NCI-H187 (cell line): ENCODE results near the gene SPRED2.

ENCODE experiments used
- DNase-seq, 2 experiments: peaks; one replicate each; lab custom pipeline; 2025; lab: John Stamatoyannopoulos, UW

SPRED2 gene

GRCh38 chr2:65432227-65433190 lies at the start of gene SPRED2:
Gene SPRED2 (minus strand): TSS chr2:65432599. CDS start chr2:65431987, 612 bp downstream.
- DNase-seq: peak; percentile 62 to 82

GRCh38 chr2:65481961-65482360 lies 49.6 kb upstream of the SPRED2 start:
- no peak for DNase-seq

GRCh38 chr2:65479524-65479923 lies 47.1 kb upstream of the SPRED2 start:
- DNase-seq: no peak

- DNase-seq: no peak
These were observed 46.2 kb upstream of the SPRED2 start for GRCh38 chr2:65478498-65479135.

DNA sequence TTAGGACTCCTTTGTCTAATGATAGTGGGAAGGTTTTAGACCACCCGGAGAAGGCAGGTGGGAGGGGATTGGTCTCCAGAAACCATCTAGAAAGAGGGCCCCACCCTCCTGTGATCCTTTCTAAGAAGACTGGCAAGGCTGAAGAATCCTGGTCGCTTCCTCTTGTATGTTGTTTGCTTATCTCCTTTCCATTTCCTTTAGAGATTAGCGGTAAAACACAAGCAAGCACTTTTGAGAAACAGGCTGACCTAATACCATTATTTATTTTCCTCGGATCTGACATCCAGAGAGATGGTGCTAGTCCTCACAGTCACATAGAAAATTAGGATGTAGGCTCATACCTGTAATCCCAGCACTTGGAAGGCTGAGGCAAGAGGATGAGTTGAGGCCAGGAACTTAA lies 45.2 kb upstream of the SPRED2 start:
- DNase-seq: no peak

DNA sequence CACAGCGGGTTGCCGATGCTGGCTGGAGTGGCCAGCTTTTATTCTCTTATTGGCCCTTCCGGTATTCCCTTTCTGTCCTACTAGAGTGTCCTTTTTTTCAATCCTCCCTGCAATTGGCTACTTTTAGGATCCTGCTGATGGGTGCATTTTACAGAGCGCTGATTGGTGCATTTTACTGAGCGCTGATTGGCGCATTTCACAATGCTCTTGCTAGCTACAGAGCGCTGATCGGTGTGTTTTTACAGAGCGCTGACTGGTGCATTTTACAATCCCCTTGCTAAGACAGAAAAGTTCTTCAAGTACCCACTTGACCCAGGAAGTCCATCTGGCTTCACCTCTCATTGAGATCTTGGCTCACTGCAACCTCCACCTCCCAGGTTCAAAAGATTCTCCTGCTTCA lies 44.4 kb upstream of the SPRED2 start:
- DNase-seq: no peak

GRCh38 chr2:65475000-65475399 lies 42.6 kb upstream of the SPRED2 start:
- no peak for DNase-seq

DNA sequence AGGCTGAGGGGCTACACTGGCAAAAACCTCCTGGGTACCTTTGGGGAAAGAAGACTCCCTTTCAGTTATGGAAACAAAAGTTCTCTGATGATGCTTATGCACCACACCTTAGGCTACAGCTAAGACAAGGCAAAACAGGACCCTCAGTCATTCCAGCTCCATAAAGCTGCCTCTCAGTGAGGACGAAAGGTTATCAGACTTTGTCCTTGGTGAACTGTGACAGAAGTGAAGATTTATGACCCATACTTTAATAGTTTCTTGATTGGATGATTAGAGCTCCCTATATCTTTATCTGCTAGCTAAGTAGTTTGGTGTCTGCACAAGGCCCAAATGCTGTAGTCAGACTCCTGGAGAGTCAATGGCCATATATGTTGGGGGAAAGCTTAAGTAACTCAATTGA lies 40.6 kb upstream of the SPRED2 start:
- no peak for DNase-seq

- no peak for DNase-seq
These were observed 39.0 kb upstream of the SPRED2 start for GRCh38 chr2:65471409-65471808.

- DNase-seq: no peak
These were observed 34.2 kb upstream of the SPRED2 start for GRCh38 chr2:65466551-65466950.

DNA sequence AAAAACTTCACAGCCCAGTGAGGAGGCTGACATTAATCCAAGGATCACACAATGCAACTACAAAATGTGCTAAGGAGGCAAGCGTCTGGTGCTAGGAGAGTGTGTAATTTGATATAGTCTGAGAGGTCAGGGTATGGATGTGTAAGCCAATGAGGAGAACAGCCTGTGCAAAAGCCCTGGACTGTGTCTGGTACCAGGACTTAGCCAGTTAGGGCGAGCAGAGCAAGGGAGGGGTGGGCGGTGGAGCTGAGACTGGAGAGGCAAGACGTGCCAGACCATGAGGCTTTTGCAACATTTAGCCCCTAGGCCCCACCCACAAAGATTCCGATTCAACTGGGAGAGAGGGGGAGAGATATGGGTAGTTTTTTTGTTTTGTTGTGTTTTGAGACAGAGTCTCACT lies 33.5 kb upstream of the SPRED2 start:
- DNase-seq: no peak

DNA sequence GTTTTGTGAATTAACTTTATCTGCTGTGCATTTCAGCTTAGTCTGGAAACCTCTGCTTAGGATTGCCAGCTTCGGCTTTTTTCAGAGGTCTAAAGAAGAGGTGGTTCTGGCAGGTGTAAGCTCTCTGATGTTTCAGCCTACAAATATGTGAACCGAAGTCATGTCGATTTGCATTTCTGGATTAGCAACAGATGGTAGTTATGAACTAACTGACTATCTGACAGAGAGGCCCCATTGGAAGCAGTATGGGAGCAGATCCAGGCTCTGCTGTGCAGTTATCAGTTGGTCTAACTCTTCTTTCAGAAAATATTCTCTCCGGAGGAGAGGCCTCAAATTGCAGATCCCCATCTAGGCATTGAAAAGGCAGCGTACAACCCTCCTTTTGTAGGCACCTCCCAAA lies 32.7 kb upstream of the SPRED2 start:
- no peak for DNase-seq

DNA sequence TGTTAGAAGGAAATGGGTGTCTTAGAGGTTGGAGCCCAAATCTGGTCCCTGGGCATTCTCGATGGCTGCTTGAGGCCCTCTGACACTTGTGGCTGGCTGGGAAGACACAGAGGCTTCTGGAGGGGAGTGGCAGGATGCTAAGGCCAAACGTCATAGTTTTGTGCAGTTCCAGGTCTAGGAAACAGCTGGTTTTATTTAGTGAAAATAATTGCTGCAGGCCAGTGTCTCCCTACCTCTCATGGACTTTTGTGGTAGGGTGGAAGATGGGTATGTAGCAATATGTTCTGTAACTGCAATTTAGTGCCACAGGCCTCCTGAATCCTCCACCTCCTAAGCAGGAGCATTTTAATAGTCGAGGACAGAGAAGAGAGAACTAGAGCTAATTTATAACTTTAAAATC lies 32.2 kb upstream of the SPRED2 start:
- DNase-seq: no peak

- no peak for DNase-seq
These were observed 26.6 kb upstream of the SPRED2 start for GRCh38 chr2:65458999-65459398.

DNA sequence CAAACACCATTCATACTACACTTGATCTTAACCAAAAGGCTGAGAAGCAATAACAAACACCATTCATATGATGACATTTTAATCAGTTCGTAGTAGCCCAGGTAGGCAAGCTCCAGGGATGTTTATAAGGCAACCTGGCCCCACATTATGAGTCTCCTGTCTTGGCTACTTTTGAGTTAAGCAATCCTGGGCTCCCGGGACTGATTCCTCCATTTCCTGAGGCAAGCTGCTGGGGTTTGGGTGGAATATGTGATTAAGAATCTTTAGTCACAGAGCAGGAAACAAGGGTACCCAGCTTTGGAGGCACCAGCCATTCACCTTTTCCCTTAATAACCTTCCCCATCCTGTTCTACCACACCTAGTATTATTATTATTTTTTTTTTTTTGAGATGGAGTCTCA lies 24.5 kb upstream of the SPRED2 start:
- no peak for DNase-seq

- no peak for DNase-seq
These were observed 23.7 kb upstream of the SPRED2 start for GRCh38 chr2:65456064-65456463.

DNA sequence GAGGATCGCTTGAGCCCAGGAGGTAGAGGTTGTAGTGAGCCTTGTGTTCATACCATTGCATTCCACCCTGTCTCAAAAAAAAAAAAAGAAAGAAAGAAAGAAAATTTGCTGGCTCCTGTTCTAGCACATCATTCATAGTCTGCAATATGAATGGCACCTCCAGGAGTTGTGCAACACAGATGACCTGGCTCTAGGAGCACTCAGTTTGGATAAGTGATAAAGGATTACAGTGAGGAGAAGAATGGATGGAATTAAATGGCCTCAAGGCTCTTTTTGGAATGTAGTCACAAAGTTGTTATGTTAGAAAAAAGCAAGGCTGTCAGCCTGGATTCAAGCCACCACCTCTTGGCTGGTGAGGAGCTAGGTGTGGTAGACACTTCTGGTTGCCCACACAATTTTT lies 21.5 kb upstream of the SPRED2 start:
- no peak for DNase-seq

DNA sequence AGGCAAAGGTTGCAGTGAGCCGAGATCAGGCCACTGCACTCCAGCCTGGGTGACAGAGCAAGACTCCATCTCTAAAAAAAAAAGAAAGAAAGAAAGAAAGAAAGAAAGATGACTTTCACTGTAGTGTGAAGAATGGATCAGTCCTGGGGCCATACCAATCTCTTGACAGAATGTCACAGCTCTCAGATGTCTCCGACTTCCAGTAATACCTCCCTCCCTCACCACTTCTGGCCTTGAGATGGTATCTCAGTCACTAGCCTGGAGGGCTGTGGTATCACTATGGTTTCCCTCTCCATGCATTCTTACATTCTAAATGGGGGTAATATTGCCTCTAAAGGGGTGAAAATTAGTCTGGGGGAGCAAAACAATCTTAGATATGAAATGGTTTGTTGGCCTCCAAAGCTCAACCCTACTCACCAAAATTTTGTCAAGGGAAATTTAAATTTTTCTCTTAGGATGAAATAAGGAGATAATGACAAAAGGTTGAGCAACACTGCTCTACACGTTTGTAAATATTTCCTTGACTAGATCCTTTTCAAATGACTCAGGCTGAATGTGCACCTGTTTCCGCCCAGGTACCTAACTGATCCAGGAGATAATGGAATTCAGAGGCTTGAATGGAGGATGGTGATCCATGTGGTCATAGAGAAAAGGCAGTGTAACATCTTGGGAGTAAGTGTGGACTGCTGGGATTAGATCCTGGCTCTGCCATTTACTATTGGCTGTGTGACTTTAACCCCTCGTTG lies 19.9 kb upstream of the SPRED2 start:
- DNase-seq: no peak

DNA sequence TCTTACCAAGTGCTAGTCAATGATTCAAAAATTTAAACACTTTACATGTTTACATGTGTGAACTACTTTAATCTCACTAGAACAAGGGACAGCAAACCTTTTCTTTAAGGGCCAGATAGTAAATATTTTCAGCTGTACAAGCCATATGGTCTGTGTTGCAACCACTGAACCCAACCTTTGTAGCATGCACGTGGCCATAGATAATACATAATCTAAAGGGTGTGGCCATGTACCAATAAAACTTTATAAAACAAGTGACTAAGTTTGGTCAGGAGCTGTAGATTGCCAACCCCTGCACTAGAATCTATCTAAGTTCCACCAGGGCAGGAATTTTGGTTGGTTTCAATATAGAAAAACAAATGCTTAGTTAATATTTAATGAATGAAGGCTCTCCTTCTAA lies 18.4 kb upstream of the SPRED2 start:
- DNase-seq: no peak

GRCh38 chr2:65450393-65450792 lies 18.0 kb upstream of the SPRED2 start:
- no peak for DNase-seq

DNA sequence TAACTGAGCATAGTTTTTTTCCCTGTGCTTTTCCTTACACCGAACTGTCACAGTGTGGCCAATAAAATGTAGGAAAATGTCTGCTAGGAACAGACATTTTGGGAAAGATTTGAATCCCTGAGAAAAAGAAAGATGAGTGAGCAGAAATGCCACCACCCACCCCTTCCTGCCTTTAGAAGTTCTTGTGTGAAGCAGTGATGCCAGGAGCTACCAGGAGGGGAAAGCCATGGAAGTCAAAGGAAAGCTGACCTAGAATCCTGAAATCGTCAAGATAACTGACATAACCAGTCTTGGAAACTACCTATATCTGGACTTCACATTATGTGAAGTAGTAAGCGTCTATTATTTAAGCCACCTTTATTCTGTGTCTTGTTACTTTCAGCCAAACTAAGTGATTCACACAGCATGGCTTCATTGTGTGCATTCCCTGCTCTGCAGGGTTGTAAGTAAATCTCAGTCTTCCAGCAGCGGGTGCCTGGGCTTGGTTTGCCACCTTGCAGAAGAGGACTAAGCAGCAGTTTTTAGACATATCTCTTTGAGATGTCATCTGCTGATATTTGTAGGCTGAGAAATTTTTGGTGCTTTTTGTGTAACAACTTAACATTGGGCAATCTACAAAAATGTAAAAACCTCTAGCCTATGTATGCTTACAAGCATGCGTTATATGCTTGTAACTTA lies 11.2 kb upstream of the SPRED2 start:
- no peak for DNase-seq

- DNase-seq: no peak
These were observed 10.1 kb upstream of the SPRED2 start for GRCh38 chr2:65442420-65443020.
